Measurements from ENCODE around the gene KCNN3.

DNA sequence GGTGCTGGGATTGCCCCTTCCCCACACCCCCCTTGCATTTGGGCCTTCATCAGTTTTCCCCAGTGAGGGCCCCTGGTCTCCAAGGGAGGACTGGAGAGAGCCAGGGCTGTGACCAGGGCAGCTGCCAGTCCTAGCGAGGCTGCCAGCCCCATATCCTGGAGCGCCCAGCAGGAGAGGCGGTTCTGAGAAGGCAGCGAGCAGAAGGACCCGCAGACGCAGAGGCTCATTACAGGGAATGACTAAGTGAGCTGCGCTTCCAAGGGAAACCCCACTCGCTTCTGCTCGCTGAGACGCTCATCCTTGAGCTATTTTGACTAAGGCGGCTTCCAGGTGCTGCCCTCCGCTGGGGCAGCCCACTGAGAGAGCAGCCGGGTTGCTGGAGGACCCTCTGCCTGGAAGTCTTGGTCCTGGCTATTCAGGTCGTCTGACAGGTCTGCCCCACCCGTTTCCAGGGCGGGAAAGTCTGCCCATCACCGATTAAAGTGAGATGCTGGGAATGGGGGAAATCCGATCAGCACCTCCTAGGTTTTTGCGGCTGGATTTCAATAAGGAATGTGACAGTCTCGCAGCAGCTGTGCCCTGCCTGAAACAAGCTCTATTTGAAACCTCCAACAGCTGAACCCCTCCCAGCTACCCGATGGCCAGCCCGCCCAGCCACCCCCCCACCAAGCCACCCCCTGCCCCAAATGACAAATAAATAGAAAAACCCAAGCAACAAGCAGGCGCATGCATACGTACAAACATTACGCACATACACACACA is 2.8 kb downstream of the KCNN3 start:
- TF ChIP-seq CTCF (IDR thresholded peaks at IDR 0.05 in 4 of 5, conservative IDR thresholded peaks at IDR 0.05 in 1 of 5) (peak in 1 of 5 experiments; percentile 33), POLR2A (IDR thresholded peaks at IDR 0.05) (peak; percentile 69 to 81)
